Stimulated activated CD4-positive, alpha-beta T cell treated with anti-CD3 and anti-CD28 coated beads, TNF-alpha, amount 100 ng/mL, for 48 hours (primary cell): ENCODE measurements around the gene STXBP4.

Experiments
- DNase-seq, 3 donors: peaks; one replicate each; pipeline ENCODE4 v3.0.0-alpha.2; 2020; ENCODE audit warnings: low read depth in 3 of 3

STXBP4 gene

DNA sequence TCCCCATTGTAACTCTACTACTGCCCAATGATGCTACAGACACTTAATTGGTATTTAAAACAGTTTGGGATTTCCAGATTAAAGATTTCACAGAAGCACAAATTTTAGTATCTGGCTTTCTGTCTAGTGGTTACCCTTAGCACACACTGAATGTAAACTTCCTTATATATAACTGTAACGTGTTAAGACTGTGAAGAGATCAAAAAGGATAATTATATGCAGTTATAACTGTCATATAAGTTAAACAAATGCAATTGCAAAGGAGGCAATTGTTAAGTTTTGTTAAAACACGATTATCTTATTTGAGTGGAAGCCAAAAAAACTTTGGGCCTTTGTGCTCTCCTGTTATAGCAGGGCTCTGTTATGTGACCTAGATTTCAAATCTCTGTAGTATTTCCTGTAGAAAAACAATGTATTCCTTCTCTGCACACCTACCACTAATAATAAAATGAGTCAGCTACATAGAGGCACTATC, 147.9 kb downstream of the STXBP4 start:
- DNase-seq: no peak

DNA sequence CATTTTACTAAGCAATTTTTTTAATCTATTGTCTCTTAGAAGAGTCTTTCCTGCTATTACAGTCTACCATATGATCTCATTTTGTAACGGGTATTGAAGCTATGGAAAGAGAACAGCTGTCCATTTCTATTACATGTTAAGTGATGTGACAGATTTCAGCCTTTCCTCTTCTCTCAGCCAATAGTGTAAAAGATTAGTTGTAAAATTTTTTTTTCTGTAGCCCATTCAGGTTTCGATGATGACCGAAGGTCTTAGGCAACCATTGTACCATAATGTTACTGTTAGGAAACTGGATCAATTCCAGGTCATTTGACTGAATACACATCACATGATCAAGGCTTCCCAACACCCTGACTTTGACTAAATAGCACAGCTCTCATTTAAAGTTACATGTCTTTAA, 148.6 kb downstream of the STXBP4 start:
- DNase-seq: no peak

DNA sequence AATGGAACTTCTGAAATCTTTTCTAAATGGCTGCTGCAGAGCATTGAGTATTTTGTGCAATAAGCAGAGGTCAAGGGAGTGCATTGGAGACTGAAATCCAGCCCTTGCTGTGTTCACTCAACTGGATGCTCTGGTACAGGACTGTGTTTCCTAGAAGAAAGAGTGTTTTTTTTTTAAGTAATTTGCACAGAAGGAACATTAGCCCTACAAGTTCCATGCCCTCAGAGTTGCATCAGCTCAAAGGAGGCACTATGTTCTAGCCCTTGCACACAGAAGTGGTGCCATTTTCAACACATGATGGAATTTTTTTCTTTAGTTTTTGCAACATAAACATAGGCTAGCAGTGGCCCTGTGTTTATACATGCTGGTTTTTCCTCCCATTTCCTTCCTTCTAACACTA, 152.1 kb downstream of the STXBP4 start:
- DNase-seq: no peak

DNA sequence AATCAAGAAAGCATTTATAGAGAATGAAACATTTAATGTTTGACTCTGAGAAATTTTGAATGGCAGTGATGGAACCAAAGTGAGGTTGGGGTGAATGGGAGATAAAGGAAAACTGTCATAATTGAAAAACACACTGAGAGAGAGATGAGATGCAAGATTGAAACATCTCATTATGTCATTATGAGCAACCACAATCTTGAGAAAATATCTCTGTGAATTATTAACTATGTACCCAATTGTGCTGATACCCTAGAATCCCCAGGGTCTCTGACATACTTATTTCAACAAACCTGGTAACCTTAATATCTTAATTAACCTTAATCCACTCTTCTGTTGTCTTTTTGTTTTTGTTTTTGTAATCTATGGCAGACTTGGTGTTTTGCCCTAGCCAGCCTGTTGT, 152.7 kb downstream of the STXBP4 start:
- DNase-seq: no peak

DNA sequence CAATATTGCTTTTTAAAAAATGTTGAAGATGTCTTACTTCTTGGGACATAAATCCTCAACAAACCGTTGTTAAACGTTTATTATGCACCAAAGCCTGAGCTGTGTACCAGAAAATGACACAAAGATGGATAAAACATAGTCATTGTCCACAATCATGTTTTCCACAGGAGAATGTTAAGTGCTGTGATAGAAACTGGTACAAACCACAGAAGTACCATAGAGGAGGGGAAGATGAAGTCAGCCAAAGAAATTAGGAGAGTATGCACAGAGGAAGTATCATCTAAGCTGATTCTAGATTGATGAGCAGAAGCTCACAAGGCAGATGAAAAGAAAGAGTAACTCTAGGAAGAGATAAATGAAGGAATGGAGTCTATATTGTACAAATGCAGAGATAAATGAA, 153.5 kb downstream of the STXBP4 start:
- no peak for DNase-seq

DNA sequence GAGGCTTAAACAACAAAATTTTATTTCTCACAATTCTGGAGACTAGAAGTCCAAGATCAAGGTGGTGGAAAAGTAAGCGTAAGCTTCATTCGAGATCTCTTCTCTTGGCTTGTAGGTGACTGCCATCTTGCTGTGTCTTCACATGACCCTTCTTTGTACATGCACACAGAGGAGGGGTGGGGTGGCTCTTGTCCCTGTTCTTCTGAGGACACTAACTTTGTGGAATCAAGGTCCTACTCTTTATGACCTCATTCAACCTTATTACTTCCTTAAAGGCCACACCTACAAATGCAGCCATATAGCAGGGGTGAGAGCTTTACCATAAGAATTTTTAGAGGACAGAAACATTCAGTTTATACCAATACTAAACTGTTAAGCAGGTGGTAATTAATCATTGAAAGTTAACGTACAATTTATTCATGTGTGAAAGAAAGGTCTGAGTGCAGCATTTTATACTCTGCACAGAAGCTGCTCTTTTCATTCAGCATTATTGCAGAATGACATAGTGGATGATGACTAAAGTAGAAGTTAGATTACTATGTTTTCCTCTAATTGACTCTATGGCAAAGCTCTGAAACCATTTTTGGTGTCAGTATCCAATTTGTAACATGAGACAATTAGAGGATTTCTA, 156.3 kb downstream of the STXBP4 start:
- no peak for DNase-seq

DNA sequence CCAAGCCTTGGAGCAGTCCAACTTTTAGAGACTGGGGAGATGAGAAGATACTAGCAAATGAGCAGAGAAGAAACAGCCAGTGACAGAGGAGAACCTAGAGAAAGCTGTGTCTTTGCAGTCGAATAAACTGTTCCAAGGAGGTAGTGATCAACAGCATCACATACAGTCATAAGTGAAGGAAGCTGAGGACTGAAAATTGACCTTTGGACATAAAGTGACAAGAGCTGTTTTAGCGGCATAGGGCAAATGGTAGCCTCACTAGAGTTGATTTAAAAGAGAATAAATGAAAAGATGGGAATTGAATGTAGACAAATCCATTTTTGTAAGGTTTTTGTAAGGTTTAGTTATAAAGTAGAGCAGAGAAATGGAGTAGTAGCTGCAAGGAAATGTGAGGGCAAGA, 165.0 kb downstream of the STXBP4 start:
- DNase-seq: no peak

DNA sequence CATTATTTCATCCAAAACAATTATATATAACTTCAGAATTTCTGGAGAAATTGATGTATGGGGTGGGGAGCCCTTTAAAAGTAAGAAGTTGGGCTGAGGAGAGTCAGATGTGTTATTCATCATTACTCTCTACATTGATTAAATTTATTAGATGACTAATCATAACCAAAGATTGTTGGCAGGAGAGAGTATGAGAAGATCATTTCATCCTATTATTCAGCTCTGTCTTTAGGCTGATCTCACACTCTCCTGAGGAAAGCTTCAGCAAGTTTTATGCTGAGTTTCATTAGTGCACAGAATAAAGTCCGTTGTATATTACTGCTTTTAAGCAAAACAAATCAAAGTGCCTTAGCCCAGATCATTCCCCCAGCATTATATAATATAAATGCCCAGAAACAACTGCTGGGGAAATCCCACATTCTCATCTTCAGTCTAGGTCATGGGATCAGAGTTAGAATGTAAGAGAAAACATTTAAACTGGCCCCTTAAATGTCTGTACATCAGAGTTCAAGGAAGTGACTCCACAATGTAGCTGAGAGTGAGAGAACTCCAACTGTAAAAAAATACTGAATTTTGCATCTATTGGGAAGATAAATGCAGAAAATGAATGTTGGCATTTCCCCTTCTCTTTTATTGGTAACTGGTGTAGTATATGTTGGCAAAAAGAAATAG, 166.1 kb downstream of the STXBP4 start:
- DNase-seq: no peak

DNA sequence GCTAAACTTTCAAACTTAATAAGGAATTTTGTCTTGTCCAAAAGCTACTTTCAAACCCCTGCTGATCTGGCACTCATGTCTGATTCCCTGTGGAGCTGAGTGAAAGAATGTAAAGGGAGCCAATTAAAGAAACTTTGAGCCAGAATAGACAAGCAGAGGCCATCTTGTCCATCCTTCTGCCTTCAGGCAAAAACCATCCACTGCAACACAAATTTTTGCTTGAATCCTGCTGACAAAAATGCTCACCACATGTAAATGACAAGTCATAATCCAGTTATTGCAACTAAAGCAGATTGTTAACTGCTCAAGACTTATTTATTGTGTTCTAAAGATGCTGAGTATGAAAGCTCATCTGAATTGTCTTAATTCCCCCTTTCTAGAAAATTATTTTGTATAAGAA, 172.2 kb downstream of the STXBP4 start:
- DNase-seq: no peak

DNA sequence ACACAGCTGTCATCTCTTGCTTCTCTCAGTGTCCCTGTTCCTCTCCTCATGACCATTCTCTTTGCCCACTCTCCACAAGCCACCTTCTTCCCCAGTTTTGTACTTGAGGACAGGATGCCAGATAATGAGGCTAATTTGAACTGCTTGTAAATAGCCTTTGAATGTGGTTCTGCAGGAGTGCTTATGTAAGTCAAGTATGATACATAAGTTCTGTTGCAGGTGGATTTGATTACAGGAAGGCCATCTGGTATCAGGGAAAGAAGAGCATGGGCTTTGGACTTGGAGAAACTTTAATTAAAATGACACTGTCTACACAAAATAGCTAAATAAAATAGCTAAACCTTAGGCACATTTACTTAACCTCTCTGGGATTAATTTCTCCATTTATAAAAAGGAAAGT, 176.0 kb downstream of the STXBP4 start:
- DNase-seq: no peak

DNA sequence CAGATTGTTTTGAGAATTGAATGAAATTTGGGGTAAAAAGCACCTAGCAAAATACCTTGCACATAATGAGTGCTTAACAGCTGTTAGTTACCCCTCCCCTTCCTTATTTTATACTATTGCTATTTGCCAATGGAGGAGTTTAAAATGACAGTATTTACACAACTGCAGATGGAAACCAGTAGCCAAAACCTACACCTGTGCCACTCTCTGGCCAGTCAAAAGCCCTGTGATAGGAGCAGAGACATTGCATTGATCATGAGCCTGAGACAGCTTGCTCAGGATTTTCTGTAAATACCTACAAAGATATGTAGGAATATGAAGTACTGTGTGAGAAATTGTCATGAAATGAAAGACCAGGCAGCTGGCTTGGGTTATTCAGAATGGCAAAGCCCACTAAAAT, 180.9 kb downstream of the STXBP4 start:
- no peak for DNase-seq

DNA sequence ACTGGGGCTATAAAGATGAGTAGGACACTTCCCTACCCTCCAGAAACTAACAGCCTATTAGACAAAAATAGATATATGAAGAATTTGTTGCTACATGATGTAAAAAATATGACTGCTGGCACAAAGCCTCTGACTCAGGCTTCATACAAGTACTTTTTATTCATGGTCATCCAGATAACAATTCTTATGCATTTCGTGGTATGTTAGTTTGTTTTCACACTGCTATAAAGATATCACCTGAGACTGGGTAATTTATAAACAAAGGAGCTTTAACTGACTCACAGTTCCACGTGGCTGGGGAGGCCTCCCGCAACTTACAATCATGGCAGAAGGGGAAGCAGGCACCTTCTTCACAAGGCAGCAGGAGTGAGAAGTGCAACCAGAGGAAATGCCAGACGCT, 183.7 kb downstream of the STXBP4 start:
- DNase-seq: no peak

DNA sequence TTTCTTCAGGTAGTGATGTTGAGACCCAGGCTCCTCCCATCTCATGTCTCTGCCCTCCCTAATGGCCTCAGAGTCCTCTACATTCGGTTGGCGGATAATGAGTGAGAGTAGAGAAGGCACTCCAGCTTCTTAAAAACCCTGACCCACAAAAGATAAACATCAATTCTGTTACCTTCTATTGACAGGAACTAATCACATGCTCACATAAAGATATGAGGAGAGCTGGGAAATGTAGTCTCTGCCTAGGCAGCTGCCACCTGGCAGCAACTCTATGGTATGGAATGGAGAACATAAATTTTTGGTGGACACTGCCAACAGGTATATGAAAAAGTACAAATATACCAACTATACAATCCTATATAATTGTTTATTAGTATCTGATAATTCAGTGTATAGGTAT, 185.5 kb downstream of the STXBP4 start:
- no peak for DNase-seq

DNA sequence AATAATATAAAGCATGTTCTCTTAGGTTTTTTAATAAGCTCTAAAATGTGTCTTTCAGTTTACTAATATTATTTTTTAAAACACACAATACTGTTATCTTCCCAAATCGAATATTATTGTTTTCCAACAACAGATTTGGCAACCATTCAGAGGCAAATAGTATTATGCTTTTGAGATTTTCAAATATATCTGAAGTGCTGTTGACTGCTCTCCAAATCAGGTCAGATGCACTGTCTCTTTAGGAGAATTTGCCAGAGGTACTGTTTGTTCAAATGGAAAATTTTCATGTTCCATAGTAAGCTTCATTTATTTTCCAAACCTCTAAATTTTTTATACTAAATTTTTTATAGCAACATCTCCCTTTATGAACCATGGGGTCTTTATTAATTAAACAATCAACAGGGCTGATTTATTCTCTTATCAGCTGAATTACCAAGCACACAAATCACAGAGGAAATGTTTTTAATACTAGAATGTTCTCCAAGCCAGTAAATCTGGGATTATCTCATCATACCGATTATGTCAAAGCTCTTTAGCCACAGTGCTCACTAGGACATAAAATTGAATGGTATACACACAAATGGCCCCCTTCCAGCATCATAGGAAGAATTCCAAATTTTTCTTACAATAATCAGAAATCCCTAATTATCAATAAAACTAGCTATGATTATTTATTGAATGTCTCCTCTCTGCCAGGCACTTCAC, 187.4 kb downstream of the STXBP4 start:
- DNase-seq: no peak

DNA sequence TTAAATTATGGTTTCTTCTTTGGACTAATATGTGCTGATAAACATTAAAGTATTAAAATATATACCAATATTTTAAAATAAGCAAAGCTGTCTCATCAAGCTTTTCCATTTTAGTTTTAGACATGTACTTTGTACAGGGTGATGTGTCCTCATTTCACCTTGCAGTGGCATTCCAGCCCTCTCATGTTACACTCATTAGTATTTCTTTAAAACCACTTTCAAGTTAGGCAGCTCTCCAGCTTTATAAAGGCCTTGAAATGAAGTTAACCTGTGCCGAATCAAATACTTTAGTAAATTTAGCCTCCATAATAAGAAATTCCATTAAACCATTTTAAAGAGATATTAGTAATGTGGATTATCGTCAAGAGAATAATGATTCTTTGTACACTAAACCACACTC, 188.6 kb downstream of the STXBP4 start:
- no peak for DNase-seq

DNA sequence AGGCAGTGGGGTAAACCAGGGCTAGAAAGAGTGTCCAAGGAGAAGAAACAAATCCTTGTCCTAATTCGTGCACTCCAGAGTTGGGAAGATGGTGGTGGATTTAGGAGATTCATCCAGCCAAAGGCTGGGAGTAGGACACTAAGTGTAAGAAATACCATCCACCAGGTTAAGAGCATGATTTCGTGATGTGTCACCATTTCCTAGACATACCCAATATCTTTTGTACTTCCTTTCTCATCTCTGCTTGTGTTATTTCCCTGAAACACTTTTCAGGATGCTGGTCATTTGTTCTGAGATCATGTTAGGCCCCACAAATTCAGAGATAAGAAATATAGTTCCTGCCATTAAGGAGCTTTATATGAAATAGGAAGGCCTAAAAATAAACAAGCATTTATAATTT, 189.9 kb downstream of the STXBP4 start:
- DNase-seq: no peak

DNA sequence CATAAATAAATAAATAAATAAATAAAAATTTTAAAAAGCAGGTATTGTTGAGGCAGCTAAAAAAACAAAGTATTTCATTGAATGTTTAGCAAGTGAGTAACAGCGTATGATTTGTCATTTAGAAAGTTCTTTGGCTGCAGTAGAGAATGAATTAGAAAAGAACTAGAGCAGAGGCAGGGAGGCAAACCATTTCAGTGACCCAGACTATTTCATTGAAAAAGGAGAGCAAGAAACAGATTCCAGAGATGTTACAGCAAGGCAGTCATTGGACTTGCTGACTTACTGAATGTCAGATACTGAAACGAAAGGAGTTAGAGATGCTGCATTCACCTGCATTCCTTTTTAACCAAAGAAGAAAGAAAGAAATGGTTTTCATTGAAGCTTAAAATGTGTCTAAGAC, 190.7 kb downstream of the STXBP4 start:
- DNase-seq: no peak

DNA sequence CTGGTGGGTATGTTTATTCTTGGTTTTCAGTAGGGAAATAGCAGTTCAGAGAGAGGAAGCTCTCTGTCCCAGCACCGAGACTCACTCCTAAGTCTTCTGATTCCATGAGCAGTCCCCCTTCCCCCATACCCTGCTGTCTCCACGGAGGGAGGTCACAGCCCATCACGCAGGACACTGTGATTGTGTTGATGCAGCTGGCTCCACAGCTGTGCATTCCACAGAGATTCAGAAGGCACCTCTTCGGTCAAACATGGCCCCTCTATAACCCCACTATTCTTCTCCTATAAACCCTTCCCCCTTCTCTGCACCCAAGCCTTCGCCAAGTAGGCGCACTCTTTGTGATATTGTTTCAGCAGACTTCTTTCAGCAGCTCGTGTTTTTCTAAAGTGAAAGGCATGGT, 191.9 kb downstream of the STXBP4 start:
- no peak for DNase-seq

DNA sequence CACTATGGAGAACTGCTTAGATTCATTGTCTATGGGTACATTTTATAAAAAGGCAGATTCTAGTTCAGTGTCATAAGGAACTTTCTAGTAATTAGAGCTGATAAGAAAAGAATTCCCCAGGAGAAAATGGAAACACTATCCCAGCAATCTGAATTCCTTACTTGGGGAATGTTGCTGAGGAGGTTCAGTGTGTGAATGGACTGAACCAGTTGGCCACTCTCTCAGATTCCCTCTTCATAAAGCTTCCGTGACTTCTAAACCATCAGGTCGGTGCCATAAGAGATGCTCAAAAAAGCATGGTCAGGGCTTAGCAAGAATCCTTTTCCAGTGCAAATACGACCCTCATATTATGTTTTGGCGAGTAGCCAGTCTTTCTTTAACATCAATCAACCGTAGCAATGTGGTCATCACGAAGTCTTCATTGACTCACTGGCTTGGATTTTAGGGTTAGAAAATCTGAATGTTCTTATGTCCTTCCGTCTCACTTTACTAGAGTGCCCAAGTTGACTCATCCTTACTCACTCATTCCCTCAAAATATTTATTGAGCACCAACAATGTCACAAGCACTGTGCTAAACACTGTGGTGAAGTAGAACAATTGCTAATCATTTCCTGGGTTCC, 193.5 kb downstream of the STXBP4 start:
- DNase-seq: no peak

DNA sequence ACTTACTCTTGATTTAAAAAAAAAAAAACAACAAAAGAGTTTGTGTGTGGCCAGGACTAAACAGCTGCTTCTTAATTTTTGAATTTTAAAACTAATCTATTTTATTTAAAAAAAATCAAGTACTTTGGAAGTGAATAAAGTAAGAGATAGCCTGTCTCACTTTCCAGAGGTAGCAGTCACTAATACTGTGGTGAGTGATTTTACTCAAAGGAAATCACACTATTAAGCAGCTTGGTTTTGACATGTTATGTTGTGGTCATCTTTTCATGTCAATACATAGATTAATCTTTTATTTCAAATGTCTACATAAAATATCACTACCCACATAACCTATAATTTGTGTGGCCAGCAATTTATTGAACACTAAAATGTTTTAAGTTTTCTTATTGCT, 194.0 kb downstream of the STXBP4 start:
- DNase-seq: no peak

DNA sequence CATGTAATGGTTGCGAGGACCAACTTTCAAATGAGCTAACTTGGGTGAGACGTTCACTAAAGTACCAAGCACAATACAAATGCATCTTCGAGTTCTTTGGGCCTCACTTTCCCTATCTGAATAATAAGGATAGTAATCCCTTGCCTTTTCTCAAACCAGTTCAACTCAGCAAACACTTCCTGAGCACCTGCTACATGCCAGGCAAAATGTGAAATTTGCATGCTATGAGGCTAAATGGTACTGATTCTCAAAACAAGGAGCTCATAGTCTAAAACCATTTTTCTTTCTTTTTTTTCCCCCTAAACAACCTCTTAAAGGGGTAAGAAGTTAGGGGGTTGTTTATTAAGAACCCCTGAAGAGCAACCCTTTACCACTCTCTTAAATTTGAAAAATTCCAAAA, 194.8 kb downstream of the STXBP4 start:
- no peak for DNase-seq

DNA sequence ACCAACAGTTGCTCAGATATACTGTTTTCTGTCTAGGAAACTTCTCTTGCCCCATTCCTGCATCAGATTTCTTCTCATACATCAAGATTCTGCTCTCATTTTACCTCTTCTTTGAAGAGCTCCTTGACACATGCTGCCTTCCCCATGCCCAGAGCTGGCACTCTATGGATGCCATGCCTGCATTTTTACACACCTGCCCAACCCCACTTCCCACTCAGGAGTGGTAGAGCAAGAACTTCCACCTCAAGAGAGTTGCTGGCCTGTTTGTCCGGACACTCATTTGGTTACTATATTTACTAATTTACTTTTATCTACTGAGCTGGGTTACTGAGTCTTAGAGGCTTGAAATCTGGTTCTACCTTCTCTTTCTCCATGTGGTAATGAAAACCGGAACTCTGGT, 197.9 kb downstream of the STXBP4 start:
- DNase-seq: no peak
